Breast epithelium (tissue), 3 donors: Measurements from ENCODE around the gene MAP3K15.

Experiments used
- CTCF ChIP-seq, 3 donors: fragments of 450-650 bp; IDR thresholded peaks; one replicate each; pipeline ENCODE4 v1.5.1; 2016 to 2017; ENCODE audit warnings: antibody characterized with exemption in 3 of 3, mild to moderate bottlenecking in 3 of 3, moderate library complexity in 3 of 3
- POLR2A ChIP-seq: fragments of 450-650 bp; IDR thresholded peaks from one replicate; pipeline ENCODE4 v1.6.1; 2016; ENCODE audit warnings: antibody characterized with exemption, mild to moderate bottlenecking, moderate library complexity

DNA sequence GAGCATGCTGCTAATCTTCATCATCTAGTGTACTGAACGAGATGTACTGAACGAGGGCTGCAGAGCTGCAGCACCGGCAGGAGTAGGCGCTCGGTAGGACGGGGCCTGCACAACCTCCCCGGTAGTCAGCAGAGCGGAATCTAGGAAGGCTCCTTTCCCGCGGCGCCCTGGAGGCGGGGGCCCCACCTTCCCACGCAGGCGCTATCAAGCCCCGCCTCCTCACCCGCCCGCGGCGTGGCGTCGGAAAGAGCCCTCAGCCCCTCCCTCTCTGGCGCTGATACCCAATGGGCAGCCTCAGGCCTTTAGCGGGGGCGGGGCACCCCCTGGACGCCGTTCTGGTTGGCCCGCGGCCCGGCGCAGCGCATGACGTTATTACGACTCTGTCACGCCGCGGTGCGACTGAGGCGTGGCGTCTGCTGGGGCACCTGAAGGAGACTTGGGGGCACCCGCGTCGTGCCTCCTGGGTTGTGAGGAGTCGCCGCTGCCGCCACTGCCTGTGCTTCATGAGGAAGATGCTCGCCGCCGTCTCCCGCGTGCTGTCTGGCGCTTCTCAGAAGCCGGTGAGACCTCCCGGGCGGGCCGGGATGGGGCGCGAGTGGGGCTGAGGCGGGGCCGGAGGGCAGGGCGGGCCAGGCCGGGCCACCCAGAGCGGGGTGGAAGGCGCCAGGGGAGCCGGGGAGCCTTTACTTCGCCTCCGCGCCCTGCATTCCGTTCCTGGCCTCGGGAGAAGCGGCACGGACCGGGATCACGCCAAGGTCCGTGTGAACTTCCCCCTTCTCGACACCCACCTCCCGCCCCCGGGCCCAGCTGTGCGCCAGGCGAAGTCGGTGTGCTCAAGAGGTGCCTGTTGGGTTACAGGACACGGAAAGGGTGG, 171.5 kb downstream of the MAP3K15 start, which contains the start of gene PDHA1:
- peak; percentile 22 for TF ChIP-seq POLR2A
- TF ChIP-seq CTCF (IDR thresholded peaks at IDR 0.05): no peak
